CD14-positive monocyte (primary cell): ENCODE results near the gene CDCA4. TPM values are rescaled to one million over a fixed set of nuclear protein-coding genes. Genes with fewer than 3 reads are reported as not detected.

Experiments used
- DNase-seq, 3 donors: peaks; one replicate each; pipeline ENCODE4 v3.0.0-alpha.2; 2011 to 2022
- H2AFZ ChIP-seq: 2 replicates; pipeline ENCODE4 v1.6.0; 2012; ENCODE audit warnings: mild to moderate bottlenecking, low read depth, low read length, inconsistent platforms; ENCODE audit not compliant: insufficient read depth, poor library complexity, severe bottlenecking
- H3K27ac ChIP-seq, 2 donors: 1 replicate in 1 of 2; 2 replicates in 1 of 2; pipeline ENCODE4 v1.5.1; 2012 to 2013; ENCODE audit warnings: low read length in 2 of 2, control low read depth in 1 of 2, inconsistent platforms in 1 of 2, low read depth in 1 of 2, mild to moderate bottlenecking in 1 of 2
- H3K27me3 ChIP-seq, 2 donors: one replicate each; pipeline versions ENCODE4 v1.6.0 to v1.6.1; 2011 to 2013; ENCODE audit warnings: low read length in 2 of 2; ENCODE audit not compliant: control insufficient read depth in 2 of 2, insufficient read depth in 2 of 2
- H3K36me3 ChIP-seq, 2 donors: replicated peaks in 1 of 2; 1 replicate in 1 of 2; 2 replicates in 1 of 2; pipeline versions ENCODE4 v1.5.1 to v1.6.1; 2012 to 2013; ENCODE audit warnings: low read length in 2 of 2, control low read depth in 1 of 2, inconsistent platforms in 1 of 2, mild to moderate bottlenecking in 1 of 2; ENCODE audit not compliant: insufficient read depth in 2 of 2, control insufficient read depth in 1 of 2
- H3K4me1 ChIP-seq, 2 donors: 1 replicate in 1 of 2; 2 replicates in 1 of 2; pipeline versions ENCODE4 v1.5.1 to v1.6.1; 2012 to 2013; ENCODE audit warnings: low read length in 2 of 2, control low read depth in 1 of 2, inconsistent platforms in 1 of 2, mild to moderate bottlenecking in 1 of 2, moderate library complexity in 1 of 2; ENCODE audit not compliant: insufficient read depth in 2 of 2, control insufficient read depth in 1 of 2
- H3K4me2 ChIP-seq: replicated peaks from 2 replicates; pipeline ENCODE3; 2012; ENCODE audit warnings: low read length, moderate library complexity, mild to moderate bottlenecking; ENCODE audit not compliant: poor library complexity, severe bottlenecking; ENCODE audit errors: extremely low read depth
- H3K4me3 ChIP-seq, 3 experiments: fragments of 200-600 bp in 1 of 3; sonication (generic) in 1 of 3; replicated peaks in 1 of 3; 1 replicate in 2 of 3; 2 replicates in 1 of 3; pipeline ENCODE4 v1.5.1; 2011 to 2013; ENCODE audit warnings: low read length in 3 of 3, mild to moderate bottlenecking in 3 of 3, control low read depth in 2 of 3, low read depth in 2 of 3, inconsistent platforms in 1 of 3, moderate library complexity in 1 of 3
- H3K79me2 ChIP-seq: 2 replicates; pipeline ENCODE4 v1.6.0; 2012; ENCODE audit warnings: mild to moderate bottlenecking, control low read depth, inconsistent platforms, low read length, moderate library complexity; ENCODE audit not compliant: insufficient read depth
- H3K9ac ChIP-seq: 2 replicates; pipeline ENCODE4 v1.6.0; 2017; ENCODE audit warnings: low read length, mild to moderate bottlenecking; ENCODE audit not compliant: insufficient read depth, poor library complexity, severe bottlenecking
- H3K9me3 ChIP-seq, 2 donors: replicated peaks in 1 of 2; 1 replicate in 1 of 2; 2 replicates in 1 of 2; pipeline versions ENCODE4 v1.5.1 to v1.6.1; 2012 to 2013; ENCODE audit warnings: low read length in 2 of 2, control low read depth in 1 of 2; ENCODE audit not compliant: control insufficient read depth in 1 of 2, insufficient read depth in 1 of 2
- H4K20me1 ChIP-seq: 2 replicates; pipeline ENCODE4 v1.6.0; 2012; ENCODE audit warnings: mild to moderate bottlenecking, low read length, control low read depth, moderate library complexity; ENCODE audit not compliant: insufficient read depth
- H3K27ac Mint-ChIP-seq, 7 donors: one replicate each; pipeline ENCODE4 v1.8.0; 2020; ENCODE audit warnings: mild to moderate bottlenecking in 7 of 7, mixed read lengths in 7 of 7, moderate library complexity in 6 of 7, inconsistent platforms in 2 of 7
- H3K27me3 Mint-ChIP-seq, 3 donors: one replicate each; pipeline ENCODE4 v1.8.0; 2021 to 2022; ENCODE audit warnings: low read depth in 3 of 3, mild to moderate bottlenecking in 3 of 3, mixed read lengths in 3 of 3, moderate library complexity in 3 of 3, inconsistent platforms in 1 of 3
- H3K36me3 Mint-ChIP-seq, 2 donors: one replicate each; pipeline ENCODE4 v1.8.0; 2020; ENCODE audit warnings: mixed read lengths in 2 of 2, inconsistent platforms in 1 of 2, mild to moderate bottlenecking in 1 of 2
- H3K4me1 Mint-ChIP-seq: one replicate; pipeline ENCODE4 v1.8.0; 2020; ENCODE audit warnings: mild to moderate bottlenecking, mixed read lengths
- H3K4me3 Mint-ChIP-seq, 2 donors: one replicate each; pipeline ENCODE4 v1.8.0; 2020; ENCODE audit warnings: mild to moderate bottlenecking in 2 of 2, mixed read lengths in 2 of 2, moderate library complexity in 1 of 2
- H3K9me3 Mint-ChIP-seq, 7 donors: one replicate each; pipeline ENCODE4 v1.8.0; 2020 to 2022; ENCODE audit warnings: mixed read lengths in 7 of 7, mild to moderate bottlenecking in 6 of 7, moderate library complexity in 6 of 7, inconsistent platforms in 2 of 7
- WGBS: methylation state at CpG from one replicate; pipeline ENCODE4 v1.1.5; 2013; ENCODE audit warnings: missing lambda C conversion rate; ENCODE audit not compliant: insufficient coverage; 5-methylcytosine and 5-hydroxymethylcytosine counted together
- intact Hi-C, 2 donors: fragments of 100-400 bp; cut with micrococcal nuclease; formaldehyde crosslinking; loops; one replicate each; pipeline versions ENCODE4 v1.15.0 to v1.15.1; 2023
- polyA plus RNA-seq, 3 donors: library from polyadenylated mRNA; depleted of rRNA in 1 of 3; unstranded in 2 of 3; stranded (reverse) in 1 of 3; fragments of 300-500 nt in 2 of 3; fragments of >200 nt in 1 of 3; fragmentation: Illumina TruSeq in 2 of 3; gene quantifications; 1 replicate in 2 of 3; 2 replicates in 1 of 3; pipeline ENCODE4 v1.2.3, GENCODE V29; 2012 to 2021
- TF ChIP-seq, protein P1 (sequence below): fragments of 200-600 bp; IDR thresholded peaks from one replicate; pipeline ENCODE4 v1.8.0; 2022; ENCODE audit warnings: antibody characterized with exemption, mild to moderate bottlenecking

The CDCA4 gene
- polyA plus RNA-seq, 3 donors: 8.6 to 12.0 (median 11.6) TPM

DNA sequence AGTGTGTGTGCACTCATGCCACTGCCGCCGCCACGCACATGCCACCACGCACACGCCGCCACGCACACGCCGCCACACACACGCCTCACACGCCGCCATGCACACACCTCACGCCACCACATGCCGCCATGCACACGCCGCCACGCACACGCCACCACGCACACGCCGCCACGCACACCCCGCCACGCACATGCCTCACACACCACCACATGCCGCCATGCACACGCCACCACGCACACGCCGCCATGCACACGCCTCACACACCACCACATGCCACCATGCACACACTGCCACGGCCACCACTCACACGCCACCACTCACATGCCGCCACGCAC, 29.0 kb downstream of the CDCA4 start:
- H3K4me2 ChIP-seq: no peak overlapping the region
- Mint-ChIP-seq H3K4me1 (peaks cover 7% of the 10 kb centered on the region), H3K4me3 (peak overlapping the region in 1 of 2 donors; percentile 67), H3K27ac (no peak overlapping the region), H3K9me3 (peaks cover 0 to 4% (median 3%) of the 10 kb centered on the region in 7 donors), H3K27me3 (peaks cover 0 to 6% (median 3%) of the 10 kb centered on the region in 3 donors), H3K36me3 (no peaks in the 10 kb centered on the region)
- peaks cover 5 to 11% of the 10 kb centered on the region in 2 donors for H3K4me1 ChIP-seq
- TF ChIP-seq, protein P1, sequence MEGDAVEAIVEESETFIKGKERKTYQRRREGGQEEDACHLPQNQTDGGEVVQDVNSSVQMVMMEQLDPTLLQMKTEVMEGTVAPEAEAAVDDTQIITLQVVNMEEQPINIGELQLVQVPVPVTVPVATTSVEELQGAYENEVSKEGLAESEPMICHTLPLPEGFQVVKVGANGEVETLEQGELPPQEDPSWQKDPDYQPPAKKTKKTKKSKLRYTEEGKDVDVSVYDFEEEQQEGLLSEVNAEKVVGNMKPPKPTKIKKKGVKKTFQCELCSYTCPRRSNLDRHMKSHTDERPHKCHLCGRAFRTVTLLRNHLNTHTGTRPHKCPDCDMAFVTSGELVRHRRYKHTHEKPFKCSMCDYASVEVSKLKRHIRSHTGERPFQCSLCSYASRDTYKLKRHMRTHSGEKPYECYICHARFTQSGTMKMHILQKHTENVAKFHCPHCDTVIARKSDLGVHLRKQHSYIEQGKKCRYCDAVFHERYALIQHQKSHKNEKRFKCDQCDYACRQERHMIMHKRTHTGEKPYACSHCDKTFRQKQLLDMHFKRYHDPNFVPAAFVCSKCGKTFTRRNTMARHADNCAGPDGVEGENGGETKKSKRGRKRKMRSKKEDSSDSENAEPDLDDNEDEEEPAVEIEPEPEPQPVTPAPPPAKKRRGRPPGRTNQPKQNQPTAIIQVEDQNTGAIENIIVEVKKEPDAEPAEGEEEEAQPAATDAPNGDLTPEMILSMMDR: no peak
- no peak overlapping the region for H2AFZ ChIP-seq
- no peaks in the 10 kb centered on the region for H4K20me1 ChIP-seq
- H3K36me3 ChIP-seq: no peaks in the 10 kb centered on the region
- H3K79me2 ChIP-seq: no peaks in the 10 kb centered on the region
- WGBS: 98% methylated on average over 24 of the region's 34 CpGs
- no peak overlapping the region for H3K27ac ChIP-seq
- H3K9me3 ChIP-seq: no peaks in the 10 kb centered on the region
- no peak overlapping the region for H3K4me3 ChIP-seq
- H3K27me3 ChIP-seq: no peaks in the 10 kb centered on the region
- intact Hi-C loops: no loop called here
- DNase-seq: no peak
- H3K9ac ChIP-seq: no peak overlapping the region

DNA sequence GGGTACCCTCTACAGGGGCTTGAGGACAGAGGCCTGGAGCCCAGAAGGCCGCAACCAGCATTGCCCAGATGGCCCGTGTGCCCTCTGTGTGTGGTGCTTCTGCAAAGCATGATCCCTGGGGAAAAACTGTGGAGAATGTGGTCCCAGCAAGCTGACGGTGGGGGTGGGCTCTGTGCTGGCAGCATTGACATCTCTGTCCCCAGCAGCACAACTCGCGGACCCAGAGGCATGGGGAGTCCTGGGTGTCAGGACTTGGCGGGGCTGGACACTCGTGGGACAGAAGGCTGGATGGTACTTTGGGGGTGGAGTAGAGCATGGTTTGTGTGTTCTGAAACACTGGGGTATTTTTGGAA, 31.0 kb downstream of the CDCA4 start:
- TF ChIP-seq, protein P1: no peak
- peaks cover 0 to 4% (median 3%) of the 10 kb centered on the region in 7 donors for H3K9me3 Mint-ChIP-seq
- peak overlapping the region in 1 of 7 donors; percentile 20 for H3K27ac Mint-ChIP-seq
- Histone ChIP-seq H3K36me3 (no peaks in the 10 kb centered on the region), H3K27ac (no peak overlapping the region), H3K9ac (no peak overlapping the region), H3K9me3 (no peaks in the 10 kb centered on the region), H2AFZ (no peak overlapping the region), H3K27me3 (peaks cover 0 to 5% of the 10 kb centered on the region in 2 donors), H4K20me1 (no peaks in the 10 kb centered on the region), H3K4me3 (no peak overlapping the region), H3K4me1 (peaks cover 17 to 23% of the 10 kb centered on the region in 2 donors), H3K4me2 (no peak overlapping the region), H3K79me2 (no peaks in the 10 kb centered on the region)
- peaks cover 13% of the 10 kb centered on the region for H3K4me1 Mint-ChIP-seq
- H3K4me3 Mint-ChIP-seq: no peak overlapping the region
- H3K36me3 Mint-ChIP-seq: no peaks in the 10 kb centered on the region
- intact Hi-C loops: loop anchor here in 1 of 2 donors (10.0 kb wide), 1 partner anchor 195 kb away; the partner anchor contains the start of gene AKT1
- peaks cover 5 to 12% (median 6%) of the 10 kb centered on the region in 3 donors for H3K27me3 Mint-ChIP-seq
- DNase-seq: no peak
- WGBS: 98% methylated on average over 5 of the region's 7 CpGs
